ENCODE results near the gene LIN28B. TPM values are rescaled to one million over a fixed set of nuclear protein-coding genes. Genes with fewer than 3 reads are reported as not detected.
A peak's percentile ranks its signal among the peaks of the same experiment; 100 is the strongest.
"Not testable (repeated sequence)": the region's sequence is repeated elsewhere in the genome, so short reads cannot be mapped to it uniquely, and the experiment has no call there.

Gene LIN28B
- total RNA-seq, 1 donor from 2014 or later: not detected

DNA sequence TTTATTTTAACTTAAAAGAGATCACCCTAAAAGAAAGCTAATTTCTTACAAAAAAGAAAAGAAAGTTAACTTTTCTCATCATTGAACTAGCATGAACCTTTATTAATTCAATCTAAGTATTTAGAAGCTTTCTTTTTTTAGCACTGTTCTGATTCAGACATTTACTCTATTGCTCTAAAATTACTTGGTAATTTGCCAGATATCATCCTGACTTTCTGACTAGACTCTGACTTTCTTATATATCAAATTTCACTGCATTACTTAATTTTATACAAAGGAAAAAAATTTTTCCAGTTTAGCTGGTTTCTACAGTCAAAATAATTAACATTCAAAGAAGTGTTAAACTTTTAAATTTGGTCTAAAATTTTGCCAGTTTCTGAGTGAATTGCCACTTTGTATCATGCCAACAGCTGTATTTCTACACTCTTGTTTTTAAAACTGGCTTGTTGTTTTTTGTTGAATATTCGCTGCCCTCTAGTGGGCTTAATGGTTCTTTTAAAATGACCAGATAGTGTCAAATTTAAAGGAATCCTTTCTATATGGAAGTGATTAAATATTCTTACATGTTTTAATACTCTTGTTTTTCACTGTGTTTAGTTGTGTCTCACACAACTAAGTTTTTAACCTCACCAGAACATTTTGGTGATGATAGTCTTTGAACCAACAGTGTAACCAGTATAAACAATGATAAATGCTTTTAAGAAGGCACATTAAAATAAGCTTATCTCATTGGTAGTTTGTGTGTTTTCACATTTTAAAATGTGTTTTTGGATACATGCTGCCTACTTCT is 120.9 kb downstream of the LIN28B start:
- Mint-ChIP-seq H3K9me3 (ENCODE audit: low read depth) (no peaks in the 10 kb centered on the region), H3K4me1 (ENCODE audit: low read depth) (peaks cover 8% of the 10 kb centered on the region), H3K27me3 (ENCODE audit: low read depth) (no peaks in the 10 kb centered on the region), H3K27ac (ENCODE audit: unreplicated experiment) (no peak overlapping the region), H3K4me3 (ENCODE audit: unreplicated experiment) (no peak overlapping the region), H3K36me3 (ENCODE audit: low read depth) (no peaks in the 10 kb centered on the region)
- TF ChIP-seq, protein P1, sequence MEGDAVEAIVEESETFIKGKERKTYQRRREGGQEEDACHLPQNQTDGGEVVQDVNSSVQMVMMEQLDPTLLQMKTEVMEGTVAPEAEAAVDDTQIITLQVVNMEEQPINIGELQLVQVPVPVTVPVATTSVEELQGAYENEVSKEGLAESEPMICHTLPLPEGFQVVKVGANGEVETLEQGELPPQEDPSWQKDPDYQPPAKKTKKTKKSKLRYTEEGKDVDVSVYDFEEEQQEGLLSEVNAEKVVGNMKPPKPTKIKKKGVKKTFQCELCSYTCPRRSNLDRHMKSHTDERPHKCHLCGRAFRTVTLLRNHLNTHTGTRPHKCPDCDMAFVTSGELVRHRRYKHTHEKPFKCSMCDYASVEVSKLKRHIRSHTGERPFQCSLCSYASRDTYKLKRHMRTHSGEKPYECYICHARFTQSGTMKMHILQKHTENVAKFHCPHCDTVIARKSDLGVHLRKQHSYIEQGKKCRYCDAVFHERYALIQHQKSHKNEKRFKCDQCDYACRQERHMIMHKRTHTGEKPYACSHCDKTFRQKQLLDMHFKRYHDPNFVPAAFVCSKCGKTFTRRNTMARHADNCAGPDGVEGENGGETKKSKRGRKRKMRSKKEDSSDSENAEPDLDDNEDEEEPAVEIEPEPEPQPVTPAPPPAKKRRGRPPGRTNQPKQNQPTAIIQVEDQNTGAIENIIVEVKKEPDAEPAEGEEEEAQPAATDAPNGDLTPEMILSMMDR (IDR thresholded peaks at IDR 0.05): peak; percentile 94
- DNase-seq (ENCODE audit: low spot score): no peak

DNA sequence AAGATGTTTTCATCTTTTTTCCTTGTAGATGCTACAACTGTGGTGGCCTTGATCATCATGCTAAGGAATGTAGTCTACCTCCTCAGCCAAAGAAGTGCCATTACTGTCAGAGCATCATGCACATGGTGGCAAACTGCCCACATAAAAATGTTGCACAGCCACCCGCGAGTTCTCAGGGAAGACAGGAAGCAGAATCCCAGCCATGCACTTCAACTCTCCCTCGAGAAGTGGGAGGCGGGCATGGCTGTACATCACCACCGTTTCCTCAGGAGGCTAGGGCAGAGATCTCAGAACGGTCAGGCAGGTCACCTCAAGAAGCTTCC is 121.4 kb downstream of the LIN28B start:
- Mint-ChIP-seq H3K36me3 (ENCODE audit: low read depth) (no peaks in the 10 kb centered on the region), H3K4me3 (ENCODE audit: unreplicated experiment) (no peak overlapping the region), H3K27ac (ENCODE audit: unreplicated experiment) (no peak overlapping the region), H3K27me3 (ENCODE audit: low read depth) (no peaks in the 10 kb centered on the region), H3K4me1 (ENCODE audit: low read depth) (peaks cover 8% of the 10 kb centered on the region), H3K9me3 (ENCODE audit: low read depth) (no peaks in the 10 kb centered on the region)
- TF ChIP-seq, protein P1 (IDR thresholded peaks at IDR 0.05): no peak
- DNase-seq (ENCODE audit: low spot score): no peak

DNA sequence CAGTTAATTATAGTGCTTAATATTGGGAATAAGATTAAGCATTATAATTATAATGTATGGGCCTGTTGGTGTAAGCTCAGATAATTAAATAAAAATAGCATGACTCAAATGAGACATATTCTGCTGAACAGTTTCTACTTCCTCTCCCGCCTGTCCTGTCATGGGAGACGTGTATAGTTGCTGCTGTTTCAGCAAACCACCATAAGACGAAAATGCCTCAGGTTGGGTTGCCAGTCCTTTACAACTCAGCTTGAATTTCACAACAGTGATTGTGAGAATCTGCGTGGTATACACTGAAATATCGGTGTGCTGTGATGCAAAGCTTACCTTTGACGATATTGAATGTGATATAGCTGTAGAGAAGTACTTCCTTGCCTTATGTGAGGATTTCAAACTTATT is 123.4 kb downstream of the LIN28B start:
- H3K27me3 Mint-ChIP-seq (ENCODE audit: low read depth): no peaks in the 10 kb centered on the region
- peaks cover 8% of the 10 kb centered on the region for H3K4me1 Mint-ChIP-seq (ENCODE audit: low read depth)
- H3K4me3 Mint-ChIP-seq (ENCODE audit: unreplicated experiment): no peak overlapping the region
- TF ChIP-seq, protein P1 (IDR thresholded peaks at IDR 0.05): no peak
- H3K27ac Mint-ChIP-seq (ENCODE audit: unreplicated experiment): no peak overlapping the region
- H3K36me3 Mint-ChIP-seq (ENCODE audit: low read depth): no peaks in the 10 kb centered on the region
- H3K9me3 Mint-ChIP-seq (ENCODE audit: low read depth): no peaks in the 10 kb centered on the region
- DNase-seq (ENCODE audit: low spot score): no peak

DNA sequence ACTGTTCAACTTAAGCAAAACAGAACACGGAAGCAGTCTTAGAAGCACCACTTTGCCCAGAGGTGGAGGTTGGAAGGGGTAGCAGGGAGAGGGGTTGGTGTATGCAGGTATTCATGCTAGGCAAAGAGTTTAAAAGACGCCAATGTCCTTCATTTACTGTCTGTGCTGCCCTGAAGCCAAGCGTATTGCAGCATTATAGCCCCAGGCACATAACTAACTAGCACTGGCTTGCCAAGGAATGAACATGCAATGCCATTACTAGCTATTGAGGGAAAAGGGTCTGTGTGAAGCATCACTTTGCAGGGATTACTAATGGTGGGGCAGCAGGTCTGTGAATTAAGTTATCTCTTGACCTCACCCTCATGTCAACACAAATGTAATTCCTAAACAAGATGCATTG is 124.8 kb downstream of the LIN28B start:
- H3K9me3 Mint-ChIP-seq (ENCODE audit: low read depth); H3K27ac Mint-ChIP-seq (ENCODE audit: unreplicated experiment); H3K4me3 Mint-ChIP-seq (ENCODE audit: unreplicated experiment); H3K36me3 Mint-ChIP-seq (ENCODE audit: low read depth); H3K4me1 Mint-ChIP-seq (ENCODE audit: low read depth); DNase-seq (ENCODE audit: low spot score); H3K27me3 Mint-ChIP-seq (ENCODE audit: low read depth): not testable (repeated sequence)

DNA sequence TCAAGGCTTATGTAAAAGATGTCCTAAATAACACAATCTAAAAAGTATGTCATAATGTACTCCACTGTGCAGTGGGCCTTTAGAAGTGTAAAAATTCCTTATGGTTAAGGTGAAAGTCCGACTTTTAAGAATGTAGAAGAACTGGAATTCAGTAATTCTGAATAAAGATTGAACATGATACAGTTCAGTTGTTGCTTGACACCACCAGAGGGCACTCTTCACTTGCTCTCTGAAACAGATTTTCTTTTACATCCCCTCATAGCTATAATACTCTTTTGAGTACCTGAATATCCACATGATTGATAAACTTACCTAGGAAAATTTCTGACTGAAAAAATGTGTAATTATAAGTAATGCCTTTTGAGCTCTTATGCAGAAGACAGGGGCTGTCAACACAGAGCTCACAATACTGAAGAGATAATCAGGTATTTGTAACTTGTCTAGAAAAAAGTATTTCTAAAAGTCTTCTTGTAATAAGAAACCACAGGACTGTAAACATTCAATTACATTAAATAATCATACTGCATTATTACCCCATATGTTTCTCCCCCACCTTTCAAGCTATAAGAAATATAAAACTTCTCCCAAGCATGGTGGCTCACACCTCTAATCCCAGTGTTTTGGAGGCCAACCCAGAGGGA is 130.8 kb downstream of the LIN28B start:
- no peak for DNase-seq (ENCODE audit: low spot score)
- H3K9me3 Mint-ChIP-seq (ENCODE audit: low read depth): no peaks in the 10 kb centered on the region
- no peak overlapping the region for H3K27ac Mint-ChIP-seq (ENCODE audit: unreplicated experiment)
- no peaks in the 10 kb centered on the region for H3K36me3 Mint-ChIP-seq (ENCODE audit: low read depth)
- no peaks in the 10 kb centered on the region for H3K4me1 Mint-ChIP-seq (ENCODE audit: low read depth)
- no peak overlapping the region for H3K4me3 Mint-ChIP-seq (ENCODE audit: unreplicated experiment)
- peaks cover 1% of the 10 kb centered on the region for H3K27me3 Mint-ChIP-seq (ENCODE audit: low read depth)
- TF ChIP-seq, protein P1 (IDR thresholded peaks at IDR 0.05): peak; percentile 98

Data from chondrocyte (in vitro differentiated cells).